ENCODE measurements around the gene SLC39A6. TPM values are rescaled to one million over a fixed set of nuclear protein-coding genes. Genes with fewer than 3 reads are reported as not detected.
"Not testable (repeated sequence)": the region's sequence is repeated elsewhere in the genome, so short reads cannot be mapped to it uniquely, and the experiment has no call there.

Gene SLC39A6
- total and polyA plus RNA-seq, 4 experiments from 2014 or later: 18.9 to 41.8 (median 27.6) TPM

DNA sequence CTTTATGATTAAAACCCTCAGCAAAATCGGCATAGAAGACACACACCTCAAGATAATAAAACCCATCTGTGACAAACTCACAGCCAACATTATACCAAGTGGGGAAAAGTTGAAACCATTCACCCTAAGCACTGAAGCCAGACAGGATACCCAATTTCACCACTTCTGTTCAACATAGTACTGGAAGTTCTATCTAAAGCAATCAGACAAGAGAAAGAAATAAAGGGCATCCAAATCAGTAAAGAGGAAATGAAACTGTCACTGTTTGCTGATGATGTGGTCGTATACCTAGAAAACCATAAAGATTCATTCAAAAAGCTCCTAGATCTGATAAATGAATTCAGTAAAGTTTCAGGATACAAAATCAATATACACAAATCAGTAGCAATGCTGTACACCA, 45.4 kb downstream of the SLC39A6 start:
- peaks cover 0 to 7% of the 10 kb centered on the region in 2 donors for H3K9me3 ChIP-seq (ENCODE audit: control insufficient read depth in 1 of 2, low read length in 2 of 2)
- peaks cover 4 to 5% of the 10 kb centered on the region in 2 donors for H3K36me3 Mint-ChIP-seq
- no peaks in the 10 kb centered on the region for H3K4me1 ChIP-seq (ENCODE audit: insufficient read depth, low read length)
- H3K4me1 Mint-ChIP-seq: no peaks in the 10 kb centered on the region
- H3K4me3 ChIP-seq (ENCODE audit: low read length in 2 of 2): no peak overlapping the region
- H3K27ac Mint-ChIP-seq: no peak overlapping the region
- no peaks in the 10 kb centered on the region for H3K36me3 ChIP-seq (ENCODE audit: insufficient read depth, low read length)
- peaks cover 4 to 27% (median 21%) of the 10 kb centered on the region in 8 donors for H3K9me3 Mint-ChIP-seq
- H3K27ac ChIP-seq (ENCODE audit: low read depth, low read length): no peak overlapping the region
- intact Hi-C loops (cut with micrococcal nuclease): no loop called here
- POLR2A ChIA-PET (ENCODE audit: partially characterized antibody): no interaction called here
- no peak for DNase-seq
- CTCF ChIA-PET (ENCODE audit: partially characterized antibody): interaction anchor here (1.3 kb wide), 1 partner anchor 16 kb away, joined by 4 read pairs; no protein-coding TSS in a partner anchor
- no peaks in the 10 kb centered on the region for H3K27me3 ChIP-seq (ENCODE audit: insufficient read depth, low read length)
- H3K27me3 Mint-ChIP-seq: peaks cover 2% of the 10 kb centered on the region in 2 donors
- no peak overlapping the region for H3K4me3 Mint-ChIP-seq

DNA sequence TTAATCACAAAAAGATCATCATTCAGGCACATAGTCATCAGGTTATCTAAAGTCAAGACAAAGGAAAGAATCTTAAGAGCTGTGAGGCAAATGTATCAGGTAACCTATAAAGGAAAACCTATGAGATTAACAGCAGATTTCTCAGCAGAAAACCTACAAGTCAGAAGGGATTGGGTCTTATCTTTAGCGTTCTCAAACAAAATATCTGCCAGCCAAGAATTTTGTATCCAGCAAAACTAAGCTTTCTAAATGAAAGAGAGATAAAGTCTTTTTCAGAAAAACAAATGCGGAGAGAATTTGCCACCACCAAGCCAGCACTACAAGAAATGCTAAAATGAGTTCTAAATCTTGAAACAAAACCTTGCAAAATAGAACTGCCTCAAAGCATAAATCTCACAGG, 48.0 kb downstream of the SLC39A6 start:
- H3K4me3 ChIP-seq (ENCODE audit: low read length in 2 of 2); DNase-seq; H3K4me3 Mint-ChIP-seq; H3K27me3 ChIP-seq (ENCODE audit: insufficient read depth, low read length); H3K4me1 Mint-ChIP-seq; H3K9me3 ChIP-seq (ENCODE audit: control insufficient read depth in 1 of 2, low read length in 2 of 2); H3K27ac ChIP-seq (ENCODE audit: low read depth, low read length); intact Hi-C loops (cut with micrococcal nuclease); H3K36me3 ChIP-seq (ENCODE audit: insufficient read depth, low read length); POLR2A ChIA-PET (ENCODE audit: partially characterized antibody); H3K4me1 ChIP-seq (ENCODE audit: insufficient read depth, low read length); H3K36me3 Mint-ChIP-seq; CTCF ChIA-PET (ENCODE audit: partially characterized antibody); H3K27ac Mint-ChIP-seq; H3K27me3 Mint-ChIP-seq: not testable (repeated sequence)
- peaks cover 4 to 29% (median 21%) of the 10 kb centered on the region in 8 donors for H3K9me3 Mint-ChIP-seq

DNA sequence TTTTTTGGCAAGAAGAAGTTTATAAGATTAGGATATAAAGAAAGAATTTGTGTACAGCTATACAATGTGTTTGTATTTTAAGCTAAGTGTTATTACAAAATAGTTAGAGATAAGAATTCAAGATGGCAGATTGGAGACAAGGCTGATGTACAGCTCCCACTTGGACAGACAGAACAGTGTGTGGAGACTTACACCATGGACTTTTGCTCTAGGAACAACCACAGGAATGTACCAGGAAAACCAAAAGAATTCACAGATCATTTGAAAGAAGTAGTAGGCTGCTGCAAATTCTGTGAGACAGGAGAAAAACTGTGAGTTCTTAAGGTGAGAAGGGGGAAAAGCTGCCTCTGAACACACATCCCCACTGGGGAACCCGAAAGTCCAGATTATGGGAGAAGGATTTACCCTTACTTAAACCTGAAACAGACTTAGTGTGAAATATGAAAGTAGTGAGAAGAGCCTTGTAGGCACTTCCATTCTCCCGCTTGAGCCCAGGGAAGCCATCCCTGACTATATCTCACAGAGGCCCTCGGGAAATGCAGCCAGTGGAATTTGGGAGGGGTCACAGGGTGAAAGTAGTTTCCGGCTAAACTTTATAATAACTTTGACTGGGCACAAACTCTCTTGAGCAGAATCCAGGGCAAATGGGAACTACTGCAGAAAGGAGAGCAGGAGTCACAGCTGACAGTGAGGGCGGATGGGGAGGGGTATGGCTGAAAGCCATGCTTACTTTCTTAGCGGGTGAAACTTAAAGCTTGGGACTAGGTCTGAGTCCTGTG, 50.2 kb downstream of the SLC39A6 start:
- intact Hi-C loops (cut with micrococcal nuclease): no loop called here
- Histone ChIP-seq H3K27me3 (ENCODE audit: insufficient read depth, low read length) (no peaks in the 10 kb centered on the region), H3K4me3 (ENCODE audit: low read length in 2 of 2) (no peak overlapping the region), H3K4me1 (ENCODE audit: insufficient read depth, low read length) (no peaks in the 10 kb centered on the region), H3K27ac (ENCODE audit: low read depth, low read length) (no peak overlapping the region), H3K9me3 (ENCODE audit: control insufficient read depth in 1 of 2, low read length in 2 of 2) (peaks cover 0 to 7% of the 10 kb centered on the region in 2 donors), H3K36me3 (ENCODE audit: insufficient read depth, low read length) (no peaks in the 10 kb centered on the region)
- H3K9me3 Mint-ChIP-seq: peaks cover 4 to 29% (median 20%) of the 10 kb centered on the region in 8 donors
- H3K36me3 Mint-ChIP-seq: peaks cover 4 to 5% of the 10 kb centered on the region in 2 donors
- H3K27me3 Mint-ChIP-seq: peaks cover 4 to 8% of the 10 kb centered on the region in 2 donors
- ChIA-PET POLR2A (ENCODE audit: partially characterized antibody) (no interaction called here), CTCF (ENCODE audit: partially characterized antibody) (no interaction called here)
- H3K4me1 Mint-ChIP-seq: no peaks in the 10 kb centered on the region
- no peak overlapping the region for H3K4me3 Mint-ChIP-seq
- no peak for DNase-seq
- H3K27ac Mint-ChIP-seq: no peak overlapping the region

DNA sequence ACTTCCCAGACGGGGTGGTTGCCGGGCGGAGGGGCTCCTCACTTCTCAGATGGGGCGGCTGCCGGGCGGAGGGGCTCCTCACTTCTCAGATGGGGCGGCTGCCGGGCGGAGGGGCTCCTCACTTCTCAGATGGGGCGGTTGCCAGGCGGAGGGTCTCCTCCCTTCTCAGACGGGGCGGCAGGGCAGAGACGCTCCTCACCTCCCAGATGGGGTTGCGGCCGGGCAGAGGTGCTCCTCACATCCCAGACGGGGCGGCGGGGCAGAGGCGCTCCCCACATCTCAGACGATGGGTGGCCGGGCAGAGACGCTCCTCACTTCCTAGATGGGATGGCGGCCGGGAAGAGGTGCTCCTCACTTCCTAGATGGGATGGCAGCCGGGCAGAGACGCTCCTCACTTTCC, 51.4 kb downstream of the SLC39A6 start:
- DNase-seq; H3K9me3 ChIP-seq (ENCODE audit: control insufficient read depth in 1 of 2, low read length in 2 of 2); POLR2A ChIA-PET (ENCODE audit: partially characterized antibody); H3K4me3 ChIP-seq (ENCODE audit: low read length in 2 of 2); H3K4me1 Mint-ChIP-seq; H3K4me3 Mint-ChIP-seq; H3K36me3 ChIP-seq (ENCODE audit: insufficient read depth, low read length); intact Hi-C loops (cut with micrococcal nuclease); CTCF ChIA-PET (ENCODE audit: partially characterized antibody); H3K27me3 ChIP-seq (ENCODE audit: insufficient read depth, low read length); H3K4me1 ChIP-seq (ENCODE audit: insufficient read depth, low read length); H3K27ac Mint-ChIP-seq; H3K36me3 Mint-ChIP-seq; H3K27ac ChIP-seq (ENCODE audit: low read depth, low read length): not testable (repeated sequence)
- Mint-ChIP-seq H3K27me3 (peaks cover 7 to 14% of the 10 kb centered on the region in 2 donors), H3K9me3 (peaks cover 4 to 29% (median 20%) of the 10 kb centered on the region in 8 donors)

DNA sequence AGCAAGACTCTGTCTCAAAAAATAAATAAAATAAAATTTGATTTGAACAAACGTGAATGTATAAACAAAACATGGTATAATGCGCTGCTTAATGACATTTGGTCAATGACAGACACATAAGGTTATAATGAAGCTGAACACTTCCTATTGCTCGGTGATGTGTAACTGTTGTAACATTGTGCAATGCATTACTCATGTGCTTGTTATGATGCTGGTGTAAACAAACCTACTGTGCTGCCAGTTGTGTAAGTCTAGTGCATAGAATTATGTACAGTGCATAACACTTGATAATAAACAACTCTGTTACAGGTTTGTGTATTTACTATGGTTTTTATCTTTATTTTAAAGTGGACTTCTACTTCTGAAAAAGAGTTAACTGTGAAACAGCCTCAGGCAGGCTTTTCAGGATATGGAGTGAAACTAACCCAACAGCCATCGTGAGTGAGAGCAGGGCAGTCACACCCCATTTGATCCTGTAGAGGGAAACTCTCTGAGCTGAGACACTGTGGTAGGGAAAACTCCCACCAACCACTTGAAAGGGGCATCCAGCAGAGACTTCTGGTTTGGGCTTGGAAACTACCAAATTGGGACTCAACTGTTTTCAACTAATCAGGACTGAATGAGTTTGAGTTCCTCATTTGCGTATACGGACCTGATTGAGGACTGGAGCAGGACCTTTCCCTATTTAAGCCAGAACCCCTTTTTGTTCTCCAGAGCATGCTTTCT, 53.1 kb downstream of the SLC39A6 start:
- intact Hi-C loops (cut with micrococcal nuclease): no loop called here
- Mint-ChIP-seq H3K27ac (no peak overlapping the region), H3K9me3 (peaks cover 0 to 21% (median 15%) of the 10 kb centered on the region in 8 donors), H3K27me3 (peaks cover 5 to 11% of the 10 kb centered on the region in 2 donors), H3K4me1 (no peaks in the 10 kb centered on the region), H3K36me3 (peaks cover 2 to 5% of the 10 kb centered on the region in 2 donors), H3K4me3 (no peak overlapping the region)
- no peak for DNase-seq
- Histone ChIP-seq H3K4me1 (ENCODE audit: insufficient read depth, low read length) (no peaks in the 10 kb centered on the region), H3K9me3 (ENCODE audit: control insufficient read depth in 1 of 2, low read length in 2 of 2) (peaks cover 0 to under 1% of the 10 kb centered on the region in 2 donors), H3K27me3 (ENCODE audit: insufficient read depth, low read length) (no peaks in the 10 kb centered on the region), H3K27ac (ENCODE audit: low read depth, low read length) (no peak overlapping the region), H3K4me3 (ENCODE audit: low read length in 2 of 2) (no peak overlapping the region), H3K36me3 (ENCODE audit: insufficient read depth, low read length) (no peaks in the 10 kb centered on the region)
- ChIA-PET POLR2A (ENCODE audit: partially characterized antibody) (no interaction called here), CTCF (ENCODE audit: partially characterized antibody) (no interaction called here)

DNA sequence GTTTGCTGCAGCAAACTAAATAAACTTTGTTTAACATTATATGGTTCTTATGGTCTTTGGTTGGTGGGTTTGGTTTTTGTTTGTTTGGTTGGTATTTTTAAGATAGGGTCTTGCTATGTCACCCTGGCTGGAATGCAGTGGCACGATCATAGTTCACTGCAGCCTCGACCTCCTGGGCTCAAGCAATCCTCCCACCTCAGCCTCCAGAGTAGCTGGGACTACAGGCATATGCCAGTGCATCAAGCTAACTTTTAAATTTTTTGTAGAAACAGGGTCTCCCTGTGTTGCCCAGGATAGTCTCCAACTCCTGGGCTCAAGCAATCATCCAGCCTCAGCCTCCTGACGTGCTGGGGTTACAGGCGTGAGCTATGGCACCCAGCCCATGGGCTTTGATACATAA, 54.7 kb downstream of the SLC39A6 start:
- ChIA-PET POLR2A (ENCODE audit: partially characterized antibody) (no interaction called here), CTCF (ENCODE audit: partially characterized antibody) (interaction anchor here (1.3 kb wide), 1 partner anchor 20 kb away, joined by 3 read pairs; no protein-coding TSS in a partner anchor)
- H3K4me1 ChIP-seq (ENCODE audit: insufficient read depth, low read length): no peaks in the 10 kb centered on the region
- intact Hi-C loops (cut with micrococcal nuclease): no loop called here
- no peak for DNase-seq
- Mint-ChIP-seq H3K27ac (no peak overlapping the region), H3K36me3 (no peaks in the 10 kb centered on the region), H3K27me3 (peaks cover 6 to 11% of the 10 kb centered on the region in 2 donors), H3K4me1 (peaks cover 0 to 2% (median 0%) of the 10 kb centered on the region in 4 donors), H3K4me3 (no peak overlapping the region), H3K9me3 (peaks cover 0 to 8% (median 1%) of the 10 kb centered on the region in 8 donors)
- no peaks in the 10 kb centered on the region for H3K9me3 ChIP-seq (ENCODE audit: control insufficient read depth in 1 of 2, low read length in 2 of 2)
- H3K27me3 ChIP-seq (ENCODE audit: insufficient read depth, low read length): no peaks in the 10 kb centered on the region
- H3K36me3 ChIP-seq (ENCODE audit: insufficient read depth, low read length): no peaks in the 10 kb centered on the region
- no peak overlapping the region for H3K4me3 ChIP-seq (ENCODE audit: low read length in 2 of 2)
- H3K27ac ChIP-seq (ENCODE audit: low read depth, low read length): no peak overlapping the region

DNA sequence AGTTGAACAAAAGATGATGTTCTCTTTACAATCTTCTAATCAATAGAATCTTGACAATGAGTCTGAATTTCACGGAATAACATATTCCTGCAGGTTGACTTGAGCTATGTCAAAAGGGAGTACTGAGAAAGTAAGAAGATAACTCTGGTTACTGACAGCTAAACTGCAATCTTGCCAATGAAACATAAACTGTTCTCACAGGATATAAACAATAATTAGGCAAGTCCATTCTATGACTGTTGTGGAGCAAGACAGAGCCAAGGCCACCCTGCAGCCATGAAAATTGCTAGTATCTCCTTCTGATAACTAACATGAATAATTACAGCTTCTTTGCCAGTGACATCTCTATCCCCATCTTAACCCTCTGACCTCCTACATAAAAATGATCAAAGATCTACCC, 55.5 kb downstream of the SLC39A6 start:
- ChIA-PET CTCF (ENCODE audit: partially characterized antibody) (interaction anchor here (0.7 to 1.3 kb wide), 2 partner anchors 21 to 53 kb away, joined by 3 read pairs; no protein-coding TSS in a partner anchor), POLR2A (ENCODE audit: partially characterized antibody) (no interaction called here)
- intact Hi-C loops (cut with micrococcal nuclease): no loop called here
- peaks cover 0 to 2% (median 0%) of the 10 kb centered on the region in 4 donors for H3K4me1 Mint-ChIP-seq
- DNase-seq: no peak
- peaks cover 0 to 2% (median 0%) of the 10 kb centered on the region in 8 donors for H3K9me3 Mint-ChIP-seq
- Histone ChIP-seq H3K4me1 (ENCODE audit: insufficient read depth, low read length) (no peaks in the 10 kb centered on the region), H3K36me3 (ENCODE audit: insufficient read depth, low read length) (no peaks in the 10 kb centered on the region), H3K27ac (ENCODE audit: low read depth, low read length) (no peak overlapping the region), H3K27me3 (ENCODE audit: insufficient read depth, low read length) (no peaks in the 10 kb centered on the region), H3K4me3 (ENCODE audit: low read length in 2 of 2) (no peak overlapping the region), H3K9me3 (ENCODE audit: control insufficient read depth in 1 of 2, low read length in 2 of 2) (no peaks in the 10 kb centered on the region)
- H3K36me3 Mint-ChIP-seq: no peaks in the 10 kb centered on the region
- H3K27me3 Mint-ChIP-seq: peaks cover 6 to 11% of the 10 kb centered on the region in 2 donors
- no peak overlapping the region for H3K4me3 Mint-ChIP-seq
- H3K27ac Mint-ChIP-seq: no peak overlapping the region
